Erythroblast (primary cell): ENCODE measurements around the gene IFI6.

Experiments
- GATA1 ChIP-seq: IDR thresholded peaks from 2 replicates; pipeline ENCODE4 v1.6.1; 2011; ENCODE audit warnings: low read depth, mild to moderate bottlenecking, control low read depth, low read length, moderate library complexity
- POLR2A ChIP-seq: IDR thresholded peaks from 2 replicates; pipeline ENCODE4 v1.6.1; 2011; ENCODE audit warnings: mild to moderate bottlenecking, low read length

GRCh38 chr1:27656157-27656893 is 15.7 kb downstream of the IFI6 start:
- TF ChIP-seq POLR2A (no peak), GATA1 (no peak)
